GM12801 (cell line): ENCODE data around the gene GPR160.

Experiments used
- CTCF ChIP-seq: IDR thresholded peaks from one replicate; pipeline ENCODE4 v1.5.1; 2011; ENCODE audit warnings: control low read depth; ENCODE audit not compliant: insufficient read length; ENCODE audit errors: extremely low read depth

GPR160 gene

GRCh38 chr3:169999433-169999832 is 38.4 kb upstream of the GPR160 start:
- TF ChIP-seq CTCF: no peak

- TF ChIP-seq CTCF: no peak
Observed at GRCh38 chr3:170000051-170000450, 37.7 kb upstream of the GPR160 start.

- TF ChIP-seq CTCF: no peak
Observed at GRCh38 chr3:170002231-170002630, 35.6 kb upstream of the GPR160 start.

GRCh38 chr3:170002879-170003278 is 34.9 kb upstream of the GPR160 start:
- no peak for TF ChIP-seq CTCF

- TF ChIP-seq CTCF: no peak
Observed at GRCh38 chr3:170003881-170004356, 33.9 kb upstream of the GPR160 start.

GRCh38 chr3:170007031-170007663 is 30.6 kb upstream of the GPR160 start:
- no peak for TF ChIP-seq CTCF

GRCh38 chr3:170010498-170010897 is 27.3 kb upstream of the GPR160 start:
- TF ChIP-seq CTCF: no peak
